ENCODE data around the gene PODNL1.

The PODNL1 gene

DNA sequence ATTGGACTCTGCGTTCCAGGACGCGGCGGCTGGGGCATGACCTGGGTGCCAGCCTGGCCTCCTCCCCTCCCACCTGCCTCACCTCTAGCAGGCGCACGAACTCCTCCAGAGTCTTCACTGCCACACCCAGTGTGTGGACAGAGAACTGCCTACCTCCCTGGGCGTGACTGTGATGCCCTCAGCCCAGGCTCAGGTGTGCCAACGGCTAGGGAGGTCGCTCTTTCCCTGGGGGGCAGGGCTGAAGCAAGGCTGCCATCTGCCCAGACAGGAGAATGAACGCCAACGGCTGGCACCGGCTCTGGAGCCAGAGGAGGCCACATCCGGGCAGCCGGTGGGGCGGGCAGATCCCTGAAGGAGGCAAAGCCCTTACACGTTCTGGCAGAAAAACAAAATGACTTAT, 49.9 kb downstream of the PODNL1 start:
- TF ChIP-seq, protein P1, sequence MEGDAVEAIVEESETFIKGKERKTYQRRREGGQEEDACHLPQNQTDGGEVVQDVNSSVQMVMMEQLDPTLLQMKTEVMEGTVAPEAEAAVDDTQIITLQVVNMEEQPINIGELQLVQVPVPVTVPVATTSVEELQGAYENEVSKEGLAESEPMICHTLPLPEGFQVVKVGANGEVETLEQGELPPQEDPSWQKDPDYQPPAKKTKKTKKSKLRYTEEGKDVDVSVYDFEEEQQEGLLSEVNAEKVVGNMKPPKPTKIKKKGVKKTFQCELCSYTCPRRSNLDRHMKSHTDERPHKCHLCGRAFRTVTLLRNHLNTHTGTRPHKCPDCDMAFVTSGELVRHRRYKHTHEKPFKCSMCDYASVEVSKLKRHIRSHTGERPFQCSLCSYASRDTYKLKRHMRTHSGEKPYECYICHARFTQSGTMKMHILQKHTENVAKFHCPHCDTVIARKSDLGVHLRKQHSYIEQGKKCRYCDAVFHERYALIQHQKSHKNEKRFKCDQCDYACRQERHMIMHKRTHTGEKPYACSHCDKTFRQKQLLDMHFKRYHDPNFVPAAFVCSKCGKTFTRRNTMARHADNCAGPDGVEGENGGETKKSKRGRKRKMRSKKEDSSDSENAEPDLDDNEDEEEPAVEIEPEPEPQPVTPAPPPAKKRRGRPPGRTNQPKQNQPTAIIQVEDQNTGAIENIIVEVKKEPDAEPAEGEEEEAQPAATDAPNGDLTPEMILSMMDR (conservative IDR thresholded peaks at IDR 0.05; ENCODE audit: low read depth, low read length): no peak
- H3K4me3 ChIP-seq (ENCODE audit: low read depth, low read length): no peak overlapping the region

DNA sequence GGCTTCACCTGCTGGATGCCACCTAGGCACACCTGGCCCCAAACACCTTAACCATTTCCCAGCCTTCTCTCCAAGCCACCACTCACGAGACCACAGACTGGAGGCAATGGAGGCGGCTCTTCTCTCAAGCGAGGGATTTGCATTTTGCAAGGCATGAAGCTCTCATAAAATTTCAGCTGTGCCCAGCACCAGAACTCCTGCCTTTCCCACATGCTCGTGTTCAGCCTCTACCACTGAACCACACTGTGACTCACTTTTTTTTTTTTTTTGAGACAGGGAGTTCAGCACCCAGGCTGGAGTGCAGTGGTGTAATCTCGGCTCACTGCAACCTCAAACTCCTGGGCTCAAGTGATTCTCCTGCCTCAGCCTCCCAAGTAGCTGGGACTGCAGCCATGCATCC, 50.7 kb downstream of the PODNL1 start:
- TF ChIP-seq, protein P1 (conservative IDR thresholded peaks at IDR 0.05; ENCODE audit: low read depth, low read length): no peak
- H3K4me3 ChIP-seq (ENCODE audit: low read depth, low read length): no peak overlapping the region
- peak; percentile 24 for DNase-seq (ENCODE audit: low read depth)

More for the DNA sequence above, 49.9 kb downstream of the PODNL1 start:
- no peak for DNase-seq (ENCODE audit: low read depth)

DNA sequence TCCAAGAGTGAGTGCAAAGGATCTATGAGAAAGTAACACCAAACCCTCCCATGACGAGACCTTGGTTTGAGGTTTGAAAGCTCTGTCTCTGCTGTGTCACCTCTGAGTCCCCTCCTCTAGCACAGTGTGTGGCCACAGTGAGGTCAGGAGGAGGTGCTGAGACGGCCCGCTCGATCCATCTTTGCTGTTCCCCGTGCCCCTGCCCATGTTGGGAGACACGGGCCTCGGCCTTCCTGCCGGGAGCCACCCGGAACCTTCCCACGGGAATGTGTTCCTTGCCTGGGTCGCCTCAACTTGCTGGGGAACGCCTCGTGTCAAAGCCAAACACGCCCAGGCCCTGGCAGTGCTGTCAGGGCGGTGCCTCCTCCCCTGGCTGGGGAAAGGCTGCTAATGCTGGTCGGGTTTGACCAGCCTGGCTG, 51.2 kb downstream of the PODNL1 start:
- no peak overlapping the region for H3K4me3 ChIP-seq (ENCODE audit: low read depth, low read length)
- DNase-seq (ENCODE audit: low read depth): no peak
- TF ChIP-seq, protein P1 (conservative IDR thresholded peaks at IDR 0.05; ENCODE audit: low read depth, low read length): no peak

DNA sequence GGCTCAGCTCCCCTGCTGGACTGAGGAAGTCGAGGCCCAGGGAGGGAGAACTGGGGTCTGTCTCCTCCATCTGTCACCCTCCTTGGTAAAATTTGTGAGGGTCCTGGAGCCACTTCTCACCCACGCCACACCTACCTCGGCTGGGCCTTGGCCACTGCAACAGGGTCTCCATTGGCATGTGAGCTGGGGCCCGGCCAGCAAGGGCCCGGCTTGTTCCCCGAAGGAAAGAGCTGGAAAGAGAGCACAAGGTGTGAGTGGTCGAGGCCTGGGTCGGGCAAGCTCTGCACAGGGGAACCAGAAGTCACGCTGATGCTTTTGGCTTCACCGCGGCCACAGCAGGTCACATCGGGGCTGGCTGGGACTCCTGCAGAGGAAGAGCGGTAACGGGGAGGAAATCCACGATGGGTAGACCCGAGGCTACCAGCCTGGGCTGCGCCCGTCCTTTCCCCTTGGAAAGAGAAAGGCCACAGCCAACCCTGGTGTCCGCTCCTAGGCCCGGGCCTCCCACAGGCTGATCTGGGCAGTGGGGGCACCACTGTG, 52.3 kb downstream of the PODNL1 start:
- TF ChIP-seq, protein P1 (conservative IDR thresholded peaks at IDR 0.05; ENCODE audit: low read depth, low read length): no peak
- no peak overlapping the region for H3K4me3 ChIP-seq (ENCODE audit: low read depth, low read length)

DNA sequence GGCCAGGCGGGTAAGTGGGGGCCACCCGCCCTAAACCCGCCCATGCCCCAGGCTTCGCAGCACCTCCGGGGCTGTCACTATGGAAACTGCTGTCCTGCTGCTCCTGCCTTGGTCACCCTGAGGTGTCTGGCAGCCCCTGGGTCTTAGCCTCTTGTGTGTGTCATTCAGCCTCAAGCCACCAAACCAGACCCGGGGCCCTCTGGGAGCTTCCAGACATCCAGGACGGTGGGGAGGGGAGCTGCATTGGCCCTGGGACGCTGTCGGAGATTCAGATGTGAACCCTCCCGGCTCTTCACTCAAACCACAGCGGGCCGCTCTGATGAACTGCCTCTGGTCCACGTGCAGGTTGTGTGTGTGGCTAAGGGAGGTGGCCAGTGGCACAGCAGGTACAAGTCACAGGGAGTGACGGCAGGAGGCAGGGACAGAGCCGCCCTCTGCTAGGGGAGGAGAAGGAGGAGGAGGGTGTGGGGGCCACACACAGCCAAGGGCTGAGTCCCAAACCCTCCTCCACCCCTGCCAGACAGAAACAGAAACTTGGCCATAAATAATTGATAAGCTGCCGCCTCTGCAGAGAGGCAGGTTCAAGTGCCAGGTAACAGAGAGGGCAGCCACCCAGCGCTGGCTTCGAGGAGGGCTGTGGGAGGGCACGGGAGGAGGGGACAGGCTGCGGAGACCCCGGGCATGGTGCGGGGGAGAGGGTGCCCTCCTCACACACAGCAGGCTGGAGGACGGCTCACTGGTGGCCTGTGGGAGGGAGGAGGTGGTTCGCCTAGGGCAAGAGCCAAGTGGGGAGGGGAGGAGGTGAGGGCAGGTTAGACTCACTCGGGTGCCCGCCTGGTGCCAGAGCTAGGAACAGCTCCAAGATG, 53.3 kb downstream of the PODNL1 start:
- TF ChIP-seq, protein P1 (conservative IDR thresholded peaks at IDR 0.05; ENCODE audit: low read depth, low read length): no peak
- no peak for DNase-seq (ENCODE audit: low read depth)
- no peak overlapping the region for H3K4me3 ChIP-seq (ENCODE audit: low read depth, low read length)

More for the DNA sequence above, 52.3 kb downstream of the PODNL1 start:
- no peak for DNase-seq (ENCODE audit: low read depth)

DNA sequence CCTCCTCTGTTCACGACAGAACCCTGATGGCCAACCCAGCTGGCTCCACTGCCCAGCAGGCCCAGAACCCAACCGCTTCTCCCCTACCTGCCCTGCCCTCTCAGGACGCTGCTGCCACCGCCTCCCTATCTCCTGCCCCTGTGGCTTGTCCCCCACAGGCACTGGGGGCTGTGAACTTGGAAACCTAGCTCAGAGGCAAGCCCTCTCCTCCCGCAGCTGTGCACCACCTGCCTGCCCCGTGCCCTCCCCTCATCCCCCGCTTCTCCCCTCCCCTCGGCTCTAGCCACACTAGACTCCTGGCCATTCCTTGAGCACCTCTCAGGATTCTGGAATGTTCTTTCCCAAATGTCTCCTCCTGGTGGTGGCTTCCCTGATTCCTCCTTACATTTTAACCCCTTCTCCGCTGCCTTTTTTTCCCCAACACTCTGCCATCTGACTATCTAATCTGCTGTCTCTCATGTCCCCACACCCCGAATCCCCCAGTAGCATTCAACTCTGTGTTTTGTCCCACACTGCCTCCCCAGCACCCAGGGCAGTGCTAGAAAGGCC, 54.6 kb downstream of the PODNL1 start:
- DNase-seq (ENCODE audit: low read depth): no peak
- no peak overlapping the region for H3K4me3 ChIP-seq (ENCODE audit: low read depth, low read length)
- TF ChIP-seq, protein P1 (conservative IDR thresholded peaks at IDR 0.05; ENCODE audit: low read depth, low read length): peak; percentile 27
